Mesodermal cell (in vitro differentiated cells): ENCODE results near the gene GAS2L1.

Experiments used
- H3K27ac ChIP-seq: 2 replicates; pipeline ENCODE4 v1.7.0; 2013; ENCODE audit warnings: mild to moderate bottlenecking, low read depth, low read length, moderate library complexity; ENCODE audit not compliant: severe bottlenecking
- H3K36me3 ChIP-seq: 2 replicates; pipeline ENCODE4 v1.7.1; 2013; ENCODE audit warnings: mild to moderate bottlenecking, low read length, moderate library complexity; ENCODE audit not compliant: control insufficient read depth, insufficient read depth
- H3K4me1 ChIP-seq: one replicate; pipeline ENCODE4 v1.7.1; 2013; ENCODE audit warnings: mild to moderate bottlenecking, low read length; ENCODE audit not compliant: insufficient read depth, control insufficient read depth, poor library complexity, severe bottlenecking
- H3K4me3 ChIP-seq: 2 replicates; pipeline ENCODE4 v1.7.0; 2013; ENCODE audit warnings: low read length, control low read depth, mild to moderate bottlenecking; ENCODE audit not compliant: insufficient read depth, poor library complexity, severe bottlenecking; ENCODE audit errors: extremely low read depth
- H3K9me3 ChIP-seq: 2 replicates; pipeline ENCODE4 v1.7.1; 2013; ENCODE audit warnings: mild to moderate bottlenecking, low read length, moderate library complexity; ENCODE audit not compliant: control insufficient read depth
- WGBS, 2 experiments: methylation state at CpG; one replicate each; pipeline ENCODE4 v1.1.5; 2013; ENCODE audit warnings: missing lambda C conversion rate in 2 of 2; ENCODE audit not compliant: insufficient coverage in 2 of 2; 5-methylcytosine and 5-hydroxymethylcytosine counted together

GAS2L1 gene

GRCh38 chr22:29335656-29336055, 29.2 kb downstream of the GAS2L1 start:
- peaks cover 77% of the 10 kb centered on the region for H3K36me3 ChIP-seq
- H3K9me3 ChIP-seq = no peaks in the 10 kb centered on the region
- WGBS, 2 experiments = 89 to 93% methylated on average over 10 to 11 of the region's 11 CpGs
- H3K4me1 ChIP-seq = peaks cover 12% of the 10 kb centered on the region
- H3K27ac ChIP-seq = no peak overlapping the region
- H3K4me3 ChIP-seq = no peak overlapping the region

- peaks cover 82% of the 10 kb centered on the region for H3K36me3 ChIP-seq
- H3K27ac ChIP-seq = no peak overlapping the region
- no peaks in the 10 kb centered on the region for H3K9me3 ChIP-seq
- 94 to 96% methylated on average over 13 to 14 of the region's 14 CpGs for WGBS, 2 experiments
- peaks cover under 1% of the 10 kb centered on the region for H3K4me1 ChIP-seq
- no peak overlapping the region for H3K4me3 ChIP-seq
Measured at GRCh38 chr22:29336751-29337490, 30.5 kb downstream of the GAS2L1 start.

GRCh38 chr22:29337631-29338284, 31.3 kb downstream of the GAS2L1 start:
- Histone ChIP-seq H3K36me3 (peaks cover 83% of the 10 kb centered on the region), H3K27ac (no peak overlapping the region), H3K4me3 (no peak overlapping the region)

GRCh38 chr22:29338398-29338797, 31.9 kb downstream of the GAS2L1 start:
- no peak overlapping the region for H3K27ac ChIP-seq
- peaks cover 83% of the 10 kb centered on the region for H3K36me3 ChIP-seq
- H3K9me3 ChIP-seq = no peaks in the 10 kb centered on the region
- H3K4me1 ChIP-seq = no peaks in the 10 kb centered on the region
- H3K4me3 ChIP-seq = no peak overlapping the region
- WGBS, 2 experiments = 94 to 100% methylated on average over 3 to 6 of the region's 6 CpGs

More at GRCh38 chr22:29337631-29338284, 31.3 kb downstream of the GAS2L1 start:
- H3K4me1 ChIP-seq = no peaks in the 10 kb centered on the region
- no peaks in the 10 kb centered on the region for H3K9me3 ChIP-seq
- 89 to 93% methylated on average over 12 of the region's 12 CpGs for WGBS, 2 experiments

- H3K4me3 ChIP-seq = no peak overlapping the region
- peaks cover 4% of the 10 kb centered on the region for H3K4me1 ChIP-seq
- H3K9me3 ChIP-seq = no peaks in the 10 kb centered on the region
- H3K36me3 ChIP-seq = peaks cover 86% of the 10 kb centered on the region
- H3K27ac ChIP-seq = no peak overlapping the region
- 95% methylated on average over 13 to 16 of the region's 23 CpGs for WGBS, 2 experiments
Measured at GRCh38 chr22:29339381-29340235, 33.2 kb downstream of the GAS2L1 start.

GRCh38 chr22:29340566-29340965, 34.1 kb downstream of the GAS2L1 start:
- H3K4me1 ChIP-seq = peaks cover 4% of the 10 kb centered on the region
- no peak overlapping the region for H3K27ac ChIP-seq
- H3K36me3 ChIP-seq = peaks cover 83% of the 10 kb centered on the region
- no peaks in the 10 kb centered on the region for H3K9me3 ChIP-seq
- H3K4me3 ChIP-seq = no peak overlapping the region
- 99 to 100% methylated on average over 2 to 8 of the region's 8 CpGs for WGBS, 2 experiments

- H3K9me3 ChIP-seq = no peaks in the 10 kb centered on the region
- H3K4me3 ChIP-seq = no peak overlapping the region
- 95 to 97% methylated on average over 15 to 24 of the region's 25 CpGs for WGBS, 2 experiments
- peaks cover 83% of the 10 kb centered on the region for H3K36me3 ChIP-seq
- H3K4me1 ChIP-seq = peaks cover 4% of the 10 kb centered on the region
- no peak overlapping the region for H3K27ac ChIP-seq
Measured at GRCh38 chr22:29341056-29341848, 34.8 kb downstream of the GAS2L1 start.

GRCh38 chr22:29341849-29342127, 35.3 kb downstream of the GAS2L1 start:
- H3K9me3 ChIP-seq = no peaks in the 10 kb centered on the region
- H3K4me1 ChIP-seq = peaks cover 4% of the 10 kb centered on the region
- H3K27ac ChIP-seq = no peak overlapping the region
- WGBS, 2 experiments = 91 to 92% methylated on average over 2 of the region's 2 CpGs
- H3K4me3 ChIP-seq = no peak overlapping the region
- H3K36me3 ChIP-seq = peaks cover 83% of the 10 kb centered on the region

GRCh38 chr22:29342177-29342576, 35.7 kb downstream of the GAS2L1 start:
- 97 to 98% methylated on average over 5 to 6 of the region's 6 CpGs for WGBS, 2 experiments
- Histone ChIP-seq H3K4me3 (no peak overlapping the region), H3K9me3 (no peaks in the 10 kb centered on the region), H3K4me1 (peaks cover 4% of the 10 kb centered on the region), H3K27ac (no peak overlapping the region), H3K36me3 (peaks cover 83% of the 10 kb centered on the region)

GRCh38 chr22:29342577-29343312, 36.3 kb downstream of the GAS2L1 start:
- peaks cover 82% of the 10 kb centered on the region for H3K36me3 ChIP-seq
- no peaks in the 10 kb centered on the region for H3K9me3 ChIP-seq
- H3K4me1 ChIP-seq = peaks cover 4% of the 10 kb centered on the region
- H3K27ac ChIP-seq = no peak overlapping the region
- H3K4me3 ChIP-seq = no peak overlapping the region
- WGBS, 2 experiments = 85 to 98% methylated on average over 5 to 9 of the region's 10 CpGs
